ENCODE data around the gene AGPS.

AGPS gene

GRCh38 chr2:177553176-177553884 lies 160.8 kb downstream of the AGPS start:
- DNase-seq = no peak

- DNase-seq = no peak
Measured at GRCh38 chr2:177554365-177554764, 161.8 kb downstream of the AGPS start.

- no peak for DNase-seq
Measured at GRCh38 chr2:177556153-177556552, 163.6 kb downstream of the AGPS start.

- no peak for DNase-seq
Measured at GRCh38 chr2:177557794-177558193, 165.2 kb downstream of the AGPS start.

- DNase-seq = no peak
Measured at GRCh38 chr2:177559638-177560037, 167.1 kb downstream of the AGPS start.

GRCh38 chr2:177568390-177568789 lies 175.8 kb downstream of the AGPS start:
- no peak for DNase-seq

GRCh38 chr2:177568893-177569292 lies 176.3 kb downstream of the AGPS start:
- peak; percentile 31 for DNase-seq

- DNase-seq = peak; percentile 59
Measured at GRCh38 chr2:177572236-177572671, 179.7 kb downstream of the AGPS start.

GRCh38 chr2:177573120-177573519 lies 180.5 kb downstream of the AGPS start:
- DNase-seq = peak; percentile 14

- DNase-seq = no peak
Measured at GRCh38 chr2:177574356-177574755, 181.8 kb downstream of the AGPS start.

- no peak for DNase-seq
Measured at GRCh38 chr2:177575358-177575757, 182.8 kb downstream of the AGPS start.

- DNase-seq = no peak
Measured at GRCh38 chr2:177577075-177577474, 184.5 kb downstream of the AGPS start.

- DNase-seq = no peak
Measured at GRCh38 chr2:177578454-177578853, 185.9 kb downstream of the AGPS start.

GRCh38 chr2:177579486-177580036 lies 187.0 kb downstream of the AGPS start:
- no peak for DNase-seq

GRCh38 chr2:177582000-177582399 lies 189.4 kb downstream of the AGPS start:
- DNase-seq = no peak

- no peak for DNase-seq
Measured at GRCh38 chr2:177584030-177584692, 191.6 kb downstream of the AGPS start.

- DNase-seq = no peak
Measured at GRCh38 chr2:177585234-177585863, 192.8 kb downstream of the AGPS start.

- DNase-seq = no peak
Measured at GRCh38 chr2:177586154-177586553, 193.6 kb downstream of the AGPS start.

GRCh38 chr2:177587371-177587770 lies 194.8 kb downstream of the AGPS start:
- DNase-seq = no peak

GRCh38 chr2:177588671-177589070 lies 196.1 kb downstream of the AGPS start:
- DNase-seq = no peak

GRCh38 chr2:177589186-177589585 lies 196.6 kb downstream of the AGPS start:
- no peak for DNase-seq

- no peak for DNase-seq
Measured at GRCh38 chr2:177592397-177592796, 199.8 kb downstream of the AGPS start.

- no peak for DNase-seq
Measured at GRCh38 chr2:177592945-177593344, 200.4 kb downstream of the AGPS start.

GRCh38 chr2:177593402-177593801 lies 200.8 kb downstream of the AGPS start:
- no peak for DNase-seq
